ENCODE data around the gene JAZF1.

DNA sequence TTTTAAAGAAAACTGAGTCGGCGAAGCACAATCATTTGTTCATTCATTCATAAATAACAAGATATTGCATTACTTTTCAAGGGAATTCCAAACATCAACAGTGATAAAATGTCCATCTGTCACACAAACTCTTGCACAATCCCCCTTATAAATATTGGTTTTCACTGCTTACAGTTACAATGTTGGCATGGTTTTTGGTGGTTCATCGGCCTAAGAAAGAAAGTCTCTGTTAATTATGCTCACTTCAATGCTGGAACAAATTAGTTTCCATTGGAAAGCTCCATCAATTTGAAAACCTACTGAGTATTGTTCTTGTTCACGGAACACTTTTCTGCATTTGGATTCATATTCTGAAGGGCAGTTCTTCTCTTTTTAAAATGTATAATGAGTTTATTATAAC is 188.5 kb downstream of the JAZF1 start:
- TF ChIP-seq, protein P1, sequence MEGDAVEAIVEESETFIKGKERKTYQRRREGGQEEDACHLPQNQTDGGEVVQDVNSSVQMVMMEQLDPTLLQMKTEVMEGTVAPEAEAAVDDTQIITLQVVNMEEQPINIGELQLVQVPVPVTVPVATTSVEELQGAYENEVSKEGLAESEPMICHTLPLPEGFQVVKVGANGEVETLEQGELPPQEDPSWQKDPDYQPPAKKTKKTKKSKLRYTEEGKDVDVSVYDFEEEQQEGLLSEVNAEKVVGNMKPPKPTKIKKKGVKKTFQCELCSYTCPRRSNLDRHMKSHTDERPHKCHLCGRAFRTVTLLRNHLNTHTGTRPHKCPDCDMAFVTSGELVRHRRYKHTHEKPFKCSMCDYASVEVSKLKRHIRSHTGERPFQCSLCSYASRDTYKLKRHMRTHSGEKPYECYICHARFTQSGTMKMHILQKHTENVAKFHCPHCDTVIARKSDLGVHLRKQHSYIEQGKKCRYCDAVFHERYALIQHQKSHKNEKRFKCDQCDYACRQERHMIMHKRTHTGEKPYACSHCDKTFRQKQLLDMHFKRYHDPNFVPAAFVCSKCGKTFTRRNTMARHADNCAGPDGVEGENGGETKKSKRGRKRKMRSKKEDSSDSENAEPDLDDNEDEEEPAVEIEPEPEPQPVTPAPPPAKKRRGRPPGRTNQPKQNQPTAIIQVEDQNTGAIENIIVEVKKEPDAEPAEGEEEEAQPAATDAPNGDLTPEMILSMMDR (IDR thresholded peaks at IDR 0.05 in 4 of 5, conservative IDR thresholded peaks at IDR 0.05 in 1 of 5), result no peak
- TF ChIP-seq POLR2A (IDR thresholded peaks at IDR 0.05), result no peak
